Measurements from ENCODE around the gene LILRB2.
A peak's percentile ranks its signal among the peaks of the same experiment; 100 is the strongest.
"Not testable (repeated sequence)": the region's sequence is repeated elsewhere in the genome, so short reads cannot be mapped to it uniquely, and the experiment has no call there.

LILRB2 gene

DNA sequence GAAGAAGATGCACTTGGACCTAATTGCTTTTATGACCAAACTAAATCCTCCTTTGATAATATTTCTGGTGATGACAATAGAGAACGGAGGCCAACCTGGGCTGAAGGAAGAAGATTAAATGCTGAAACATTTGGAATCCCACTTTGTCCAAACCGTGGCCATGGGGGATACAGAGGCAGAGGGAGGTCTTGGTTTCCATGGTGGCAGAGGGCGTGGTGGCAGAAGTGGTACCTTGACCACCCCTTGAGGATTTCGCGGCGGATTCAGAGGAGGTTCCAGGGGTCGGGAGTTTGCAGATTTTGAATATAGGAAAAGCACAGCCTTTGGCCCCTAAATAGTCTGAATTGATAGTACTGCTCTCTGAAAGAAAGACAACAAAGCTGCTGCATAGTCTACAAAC is 50.9 kb downstream of the LILRB2 start:
- TF ChIP-seq, protein P1, sequence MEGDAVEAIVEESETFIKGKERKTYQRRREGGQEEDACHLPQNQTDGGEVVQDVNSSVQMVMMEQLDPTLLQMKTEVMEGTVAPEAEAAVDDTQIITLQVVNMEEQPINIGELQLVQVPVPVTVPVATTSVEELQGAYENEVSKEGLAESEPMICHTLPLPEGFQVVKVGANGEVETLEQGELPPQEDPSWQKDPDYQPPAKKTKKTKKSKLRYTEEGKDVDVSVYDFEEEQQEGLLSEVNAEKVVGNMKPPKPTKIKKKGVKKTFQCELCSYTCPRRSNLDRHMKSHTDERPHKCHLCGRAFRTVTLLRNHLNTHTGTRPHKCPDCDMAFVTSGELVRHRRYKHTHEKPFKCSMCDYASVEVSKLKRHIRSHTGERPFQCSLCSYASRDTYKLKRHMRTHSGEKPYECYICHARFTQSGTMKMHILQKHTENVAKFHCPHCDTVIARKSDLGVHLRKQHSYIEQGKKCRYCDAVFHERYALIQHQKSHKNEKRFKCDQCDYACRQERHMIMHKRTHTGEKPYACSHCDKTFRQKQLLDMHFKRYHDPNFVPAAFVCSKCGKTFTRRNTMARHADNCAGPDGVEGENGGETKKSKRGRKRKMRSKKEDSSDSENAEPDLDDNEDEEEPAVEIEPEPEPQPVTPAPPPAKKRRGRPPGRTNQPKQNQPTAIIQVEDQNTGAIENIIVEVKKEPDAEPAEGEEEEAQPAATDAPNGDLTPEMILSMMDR (conservative IDR thresholded peaks at IDR 0.05) = no peak
- H3K27ac ChIP-seq = peak overlapping the region; percentile 98

DNA sequence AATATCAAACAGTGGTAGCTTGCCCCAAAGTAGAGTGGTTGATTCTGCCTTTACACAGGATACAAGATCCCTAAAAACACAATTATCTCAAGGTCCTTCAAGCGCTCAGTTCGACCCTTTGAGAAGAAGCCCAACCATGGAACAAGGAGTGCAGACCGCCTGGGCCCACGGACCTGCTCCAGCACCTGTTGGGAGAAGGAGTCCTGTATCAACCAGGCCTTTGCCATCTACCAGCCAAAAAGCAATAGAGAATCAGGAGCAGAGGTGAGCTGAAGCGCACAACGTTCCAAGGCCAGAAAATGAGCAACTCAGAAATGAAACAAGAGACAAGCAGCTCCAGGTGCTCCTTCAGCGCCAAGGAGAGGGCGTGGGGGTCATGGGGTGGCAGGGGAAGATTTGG is 51.8 kb downstream of the LILRB2 start:
- H3K27ac ChIP-seq = peak overlapping the region; percentile 98
- TF ChIP-seq, protein P1 (conservative IDR thresholded peaks at IDR 0.05) = no peak

DNA sequence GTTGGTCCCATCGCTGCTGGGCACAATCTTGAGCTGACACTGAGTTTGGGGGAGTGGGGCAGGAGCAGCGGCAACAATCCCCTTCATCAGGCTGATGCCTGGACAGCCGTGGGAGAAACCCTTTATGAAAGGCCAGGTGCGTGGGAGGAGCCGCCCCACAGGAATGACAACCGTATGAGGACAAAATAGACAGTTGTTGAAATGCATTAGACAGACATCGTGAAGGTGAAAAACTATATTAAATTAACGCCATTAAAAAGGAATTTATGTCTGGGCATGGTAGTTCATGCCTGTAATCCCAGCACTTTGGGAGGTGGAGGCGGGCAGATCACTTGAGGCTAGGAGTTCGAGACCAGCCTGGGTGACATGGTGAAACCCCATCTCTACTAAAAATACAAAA is 56.3 kb downstream of the LILRB2 start:
- not testable (repeated sequence) for H3K27ac ChIP-seq

DNA sequence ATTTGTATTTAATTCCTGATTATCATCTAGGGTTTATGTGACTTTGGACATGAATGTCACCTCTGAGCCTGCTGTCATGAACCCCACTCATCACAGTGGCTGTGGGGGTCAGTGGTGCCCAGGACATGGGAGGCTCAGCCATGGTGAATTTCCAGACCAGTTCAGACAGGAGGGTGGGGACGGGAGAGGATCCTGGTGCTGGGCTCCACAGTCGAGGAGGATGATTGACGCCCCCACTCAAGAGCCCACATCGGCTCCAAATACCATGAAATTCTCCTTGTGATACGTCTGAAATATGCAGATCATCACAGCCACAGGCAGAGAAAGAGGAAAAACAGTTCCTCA is 57.0 kb downstream of the LILRB2 start:
- not testable (repeated sequence) for H3K27ac ChIP-seq

All from VCaP (cell line).